Gastrocnemius medialis (tissue), 4 donors: Measurements from ENCODE around the gene PLB1.

ENCODE experiments used
- CTCF ChIP-seq, 5 experiments: fragments of 450-650 bp in 3 of 5; fragments of 200-600 bp in 2 of 5; sonication (generic) in 2 of 5; IDR thresholded peaks in 4 of 5; conservative IDR thresholded peaks in 1 of 5; 1 replicate in 4 of 5; 2 replicates in 1 of 5; pipeline ENCODE4 v1.5.1; 2016 to 2019; ENCODE audit warnings: antibody characterized with exemption in 5 of 5, mild to moderate bottlenecking in 3 of 5, moderate library complexity in 3 of 5
- POLR2A ChIP-seq, 2 donors: fragments of 450-650 bp; IDR thresholded peaks; one replicate each; pipeline ENCODE4 v1.6.1; 2017; ENCODE audit warnings: antibody characterized with exemption in 2 of 2, mild to moderate bottlenecking in 2 of 2, moderate library complexity in 2 of 2

DNA sequence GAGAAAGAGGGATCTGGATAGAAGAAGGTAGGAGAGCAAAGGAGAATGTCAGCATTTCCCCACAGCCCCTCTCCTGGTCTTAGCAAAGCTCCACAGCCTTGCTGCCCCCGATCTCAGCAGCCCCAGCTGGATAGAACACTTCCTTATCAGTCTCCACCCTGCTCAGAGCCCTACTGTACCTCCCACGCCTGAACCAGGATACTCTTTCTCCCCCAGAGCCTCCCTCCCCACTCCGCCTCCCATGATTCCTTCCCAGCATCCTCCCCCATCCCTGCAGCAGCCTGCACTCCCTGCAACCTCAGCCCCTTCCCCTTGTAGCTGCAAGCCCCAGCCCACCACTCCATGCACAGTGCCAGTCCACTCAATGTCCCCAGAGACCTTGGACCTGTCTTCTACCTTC is 25.8 kb downstream of the PLB1 start:
- TF ChIP-seq CTCF (IDR thresholded peaks at IDR 0.05 in 4 of 5, conservative IDR thresholded peaks at IDR 0.05 in 1 of 5) (no peak), POLR2A (IDR thresholded peaks at IDR 0.05) (no peak)
